ENCODE data around the gene PCYOX1L.

GRCh38 chr5:149389552-149390495 lies 32.0 kb downstream of the PCYOX1L start:
- TF ChIP-seq CTCF (conservative IDR thresholded peaks at IDR 0.05; ENCODE audit: low read depth, low read length) (no peak), EZH2 (IDR thresholded peaks at IDR 0.05; ENCODE audit: borderline replicate concordance, low read depth, low read length, poor library complexity, severe bottlenecking) (no peak)

Measured in A673 (cell line).